Lower leg skin (tissue), 3 donors: Measurements from ENCODE around the gene NREP.

Source experiments
- CTCF ChIP-seq, 3 donors: fragments of 450-650 bp; IDR thresholded peaks; one replicate each; pipeline ENCODE4 v1.5.1; 2016; ENCODE audit warnings: antibody characterized with exemption in 3 of 3, mild to moderate bottlenecking in 3 of 3, moderate library complexity in 2 of 3
- POLR2A ChIP-seq, 2 donors: fragments of 450-650 bp; IDR thresholded peaks; one replicate each; pipeline ENCODE4 v1.6.1; 2016 to 2017; ENCODE audit warnings: antibody characterized with exemption in 2 of 2, mild to moderate bottlenecking in 1 of 2, moderate library complexity in 1 of 2

GRCh38 chr5:111738118-111738517, 18.9 kb downstream of the NREP start:
- no peak for TF ChIP-seq CTCF (IDR thresholded peaks at IDR 0.05)
- TF ChIP-seq POLR2A (IDR thresholded peaks at IDR 0.05) = no peak
